Measurements from ENCODE around the gene SPPL2C. TPM values are rescaled to one million over a fixed set of nuclear protein-coding genes. Genes with fewer than 3 reads are reported as not detected.

Gene SPPL2C
- polyA plus RNA-seq, 4 donors = not detected

DNA sequence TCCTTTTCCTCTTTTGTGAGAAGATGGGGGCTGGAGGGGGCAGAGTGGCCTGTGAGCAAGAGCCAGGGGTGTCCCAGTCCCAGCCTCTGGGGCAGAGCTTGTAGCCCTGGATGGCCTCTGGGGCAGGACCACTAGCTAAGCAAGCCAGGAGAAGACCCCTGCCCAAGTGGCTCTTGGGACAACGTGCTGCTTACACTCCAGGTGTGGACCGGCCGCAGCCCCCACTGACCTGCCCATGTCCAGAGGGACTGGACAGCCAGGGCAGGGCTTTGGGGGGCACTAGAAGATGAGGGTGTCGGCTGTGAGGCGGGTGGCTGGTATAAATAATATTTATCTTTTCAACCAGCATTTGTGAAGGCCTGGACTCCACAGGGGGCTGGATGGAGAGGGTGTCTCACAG, 9.2 kb upstream of the SPPL2C start:
- Histone ChIP-seq H3K9me3 (ENCODE audit: control insufficient read depth in 2 of 2, insufficient read depth in 1 of 2, low read depth in 1 of 2, low read length in 1 of 2) (no peaks in the 10 kb centered on the region), H3K36me3 (ENCODE audit: control insufficient read depth in 3 of 3, insufficient read depth in 2 of 3, low read depth in 1 of 3, low read length in 3 of 3) (no peaks in the 10 kb centered on the region), H3K27me3 (ENCODE audit: control insufficient read depth in 3 of 3, insufficient read depth in 3 of 3, low read length in 3 of 3) (peaks cover 0 to 17% (median 4%) of the 10 kb centered on the region in 3 donors), H3K4me1 (ENCODE audit: control insufficient read depth in 3 of 3, insufficient read depth in 2 of 3, low read depth in 1 of 3, low read length in 2 of 3) (no peaks in the 10 kb centered on the region), H3K4me3 (ENCODE audit: low read depth in 1 of 3, low read length in 3 of 3) (no peak overlapping the region), H3K27ac (ENCODE audit: low read depth in 1 of 3, low read length in 2 of 3) (no peak overlapping the region)
- DNase-seq = no peak
- WGBS, 3 donors = 80 to 87% (median 85%) methylated on average over 5 of the region's 5 CpGs
- FAIRE-seq = no peak

- FAIRE-seq = no peak
These were observed 8.3 kb upstream of the SPPL2C start for GRCh38 chr17:45836047-45837044.

GRCh38 chr17:45837187-45837586, 7.5 kb upstream of the SPPL2C start:
- DNase-seq (no peak), FAIRE-seq (no peak)
- no peak overlapping the region for H3K27ac ChIP-seq (ENCODE audit: low read depth in 1 of 3, low read length in 2 of 3)
- no peak overlapping the region for H3K4me3 ChIP-seq (ENCODE audit: low read depth in 1 of 3, low read length in 3 of 3)
- 26 to 53% (median 38%) methylated on average over 10 of the region's 10 CpGs for WGBS, 3 donors
- peaks cover 0 to 12% (median 4%) of the 10 kb centered on the region in 3 donors for H3K27me3 ChIP-seq (ENCODE audit: control insufficient read depth in 3 of 3, insufficient read depth in 3 of 3, low read length in 3 of 3)
- H3K4me1 ChIP-seq (ENCODE audit: control insufficient read depth in 3 of 3, insufficient read depth in 2 of 3, low read depth in 1 of 3, low read length in 2 of 3) = no peaks in the 10 kb centered on the region
- no peaks in the 10 kb centered on the region for H3K36me3 ChIP-seq (ENCODE audit: control insufficient read depth in 3 of 3, insufficient read depth in 2 of 3, low read depth in 1 of 3, low read length in 3 of 3)
- H3K9me3 ChIP-seq (ENCODE audit: control insufficient read depth in 2 of 2, insufficient read depth in 1 of 2, low read depth in 1 of 2, low read length in 1 of 2) = no peaks in the 10 kb centered on the region

More at GRCh38 chr17:45836047-45837044, 8.3 kb upstream of the SPPL2C start:
- Histone ChIP-seq H3K27me3 (ENCODE audit: control insufficient read depth in 3 of 3, insufficient read depth in 3 of 3, low read length in 3 of 3) (peaks cover 0 to 12% (median 4%) of the 10 kb centered on the region in 3 donors), H3K4me3 (ENCODE audit: low read depth in 1 of 3, low read length in 3 of 3) (no peak overlapping the region), H3K9me3 (ENCODE audit: control insufficient read depth in 2 of 2, insufficient read depth in 1 of 2, low read depth in 1 of 2, low read length in 1 of 2) (no peaks in the 10 kb centered on the region), H3K4me1 (ENCODE audit: control insufficient read depth in 3 of 3, insufficient read depth in 2 of 3, low read depth in 1 of 3, low read length in 2 of 3) (no peaks in the 10 kb centered on the region), H3K36me3 (ENCODE audit: control insufficient read depth in 3 of 3, insufficient read depth in 2 of 3, low read depth in 1 of 3, low read length in 3 of 3) (no peaks in the 10 kb centered on the region), H3K27ac (ENCODE audit: low read depth in 1 of 3, low read length in 2 of 3) (no peak overlapping the region)
- DNase-seq = no peak
- WGBS, 3 donors = 47 to 68% (median 61%) methylated on average over 20 of the region's 20 CpGs

GRCh38 chr17:45837603-45838002, 7.1 kb upstream of the SPPL2C start:
- FAIRE-seq (no peak), DNase-seq (no peak)
- Histone ChIP-seq H3K4me3 (ENCODE audit: low read depth in 1 of 3, low read length in 3 of 3) (no peak overlapping the region), H3K27me3 (ENCODE audit: control insufficient read depth in 3 of 3, insufficient read depth in 3 of 3, low read length in 3 of 3) (peaks cover 0 to 10% (median 4%) of the 10 kb centered on the region in 3 donors), H3K36me3 (ENCODE audit: control insufficient read depth in 3 of 3, insufficient read depth in 2 of 3, low read depth in 1 of 3, low read length in 3 of 3) (no peaks in the 10 kb centered on the region), H3K9me3 (ENCODE audit: control insufficient read depth in 2 of 2, insufficient read depth in 1 of 2, low read depth in 1 of 2, low read length in 1 of 2) (no peaks in the 10 kb centered on the region), H3K27ac (ENCODE audit: low read depth in 1 of 3, low read length in 2 of 3) (no peak overlapping the region), H3K4me1 (ENCODE audit: control insufficient read depth in 3 of 3, insufficient read depth in 2 of 3, low read depth in 1 of 3, low read length in 2 of 3) (no peaks in the 10 kb centered on the region)
- WGBS, 3 donors = 64 to 84% (median 78%) methylated on average over 7 to 9 of the region's 9 CpGs

DNA sequence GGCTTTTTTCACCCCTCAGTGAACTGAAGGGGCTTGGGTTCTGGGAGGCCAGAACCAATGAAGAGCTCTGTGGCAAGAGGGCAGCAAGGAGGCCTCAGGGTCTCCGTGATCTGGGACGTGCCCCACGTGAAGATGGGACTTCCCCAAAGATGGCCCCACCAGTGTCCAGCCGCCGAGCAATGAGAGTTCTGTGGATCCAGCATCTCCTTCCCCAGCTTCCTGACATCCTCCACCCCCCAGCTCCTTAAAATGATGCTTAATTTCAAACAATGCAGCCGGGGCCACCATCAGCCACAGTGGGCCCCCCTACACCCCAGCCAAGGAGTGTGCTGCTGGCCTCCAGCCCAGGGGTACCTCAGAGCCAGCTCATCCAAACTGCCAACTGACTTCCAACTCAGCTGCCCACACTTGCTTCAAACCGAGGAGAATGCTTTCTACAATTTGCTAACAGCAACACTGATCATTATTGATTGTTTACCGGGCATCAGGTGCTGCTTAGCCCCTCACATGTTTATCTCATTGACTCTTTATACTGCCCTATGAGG, 5.9 kb upstream of the SPPL2C start:
- Histone ChIP-seq H3K4me3 (ENCODE audit: low read depth in 1 of 3, low read length in 3 of 3) (no peak overlapping the region), H3K36me3 (ENCODE audit: control insufficient read depth in 3 of 3, insufficient read depth in 2 of 3, low read depth in 1 of 3, low read length in 3 of 3) (no peaks in the 10 kb centered on the region), H3K4me1 (ENCODE audit: control insufficient read depth in 3 of 3, insufficient read depth in 2 of 3, low read depth in 1 of 3, low read length in 2 of 3) (no peaks in the 10 kb centered on the region), H3K9me3 (ENCODE audit: control insufficient read depth in 2 of 2, insufficient read depth in 1 of 2, low read depth in 1 of 2, low read length in 1 of 2) (no peaks in the 10 kb centered on the region), H3K27ac (ENCODE audit: low read depth in 1 of 3, low read length in 2 of 3) (no peak overlapping the region), H3K27me3 (ENCODE audit: control insufficient read depth in 3 of 3, insufficient read depth in 3 of 3, low read length in 3 of 3) (peaks cover 1 to 10% (median 4%) of the 10 kb centered on the region in 3 donors)
- FAIRE-seq = no peak
- DNase-seq = no peak
- 41 to 70% (median 54%) methylated on average over 8 of the region's 8 CpGs for WGBS, 3 donors

DNA sequence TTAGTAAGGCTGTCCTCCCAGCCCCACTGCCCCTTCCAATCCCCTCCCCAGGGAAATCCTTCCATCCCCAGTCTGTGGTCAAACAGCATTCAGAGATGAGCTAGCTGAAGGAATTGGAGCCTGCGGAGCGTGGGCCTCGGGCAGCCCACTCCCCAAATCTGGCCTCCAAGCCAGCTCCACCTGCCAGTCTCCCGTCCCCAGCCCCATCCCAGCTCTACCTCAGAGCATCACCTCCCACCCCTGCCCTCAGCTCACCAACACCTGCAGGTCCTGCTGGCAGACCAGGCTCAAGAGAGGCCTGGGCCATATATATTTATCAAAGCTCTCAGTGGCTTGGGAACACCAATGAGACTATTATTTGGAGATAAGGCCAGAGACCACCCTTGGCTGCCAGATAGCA, 5.2 kb upstream of the SPPL2C start:
- H3K4me1 ChIP-seq (ENCODE audit: control insufficient read depth in 3 of 3, insufficient read depth in 2 of 3, low read depth in 1 of 3, low read length in 2 of 3) = no peaks in the 10 kb centered on the region
- no peak overlapping the region for H3K4me3 ChIP-seq (ENCODE audit: low read depth in 1 of 3, low read length in 3 of 3)
- no peak overlapping the region for H3K27ac ChIP-seq (ENCODE audit: low read depth in 1 of 3, low read length in 2 of 3)
- H3K36me3 ChIP-seq (ENCODE audit: control insufficient read depth in 3 of 3, insufficient read depth in 2 of 3, low read depth in 1 of 3, low read length in 3 of 3) = no peaks in the 10 kb centered on the region
- peaks cover 1 to 10% (median 4%) of the 10 kb centered on the region in 3 donors for H3K27me3 ChIP-seq (ENCODE audit: control insufficient read depth in 3 of 3, insufficient read depth in 3 of 3, low read length in 3 of 3)
- FAIRE-seq (no peak), DNase-seq (no peak)
- H3K9me3 ChIP-seq (ENCODE audit: control insufficient read depth in 2 of 2, insufficient read depth in 1 of 2, low read depth in 1 of 2, low read length in 1 of 2) = no peaks in the 10 kb centered on the region
- WGBS, 3 donors = 67 to 82% (median 76%) methylated on average over 4 of the region's 4 CpGs

DNA sequence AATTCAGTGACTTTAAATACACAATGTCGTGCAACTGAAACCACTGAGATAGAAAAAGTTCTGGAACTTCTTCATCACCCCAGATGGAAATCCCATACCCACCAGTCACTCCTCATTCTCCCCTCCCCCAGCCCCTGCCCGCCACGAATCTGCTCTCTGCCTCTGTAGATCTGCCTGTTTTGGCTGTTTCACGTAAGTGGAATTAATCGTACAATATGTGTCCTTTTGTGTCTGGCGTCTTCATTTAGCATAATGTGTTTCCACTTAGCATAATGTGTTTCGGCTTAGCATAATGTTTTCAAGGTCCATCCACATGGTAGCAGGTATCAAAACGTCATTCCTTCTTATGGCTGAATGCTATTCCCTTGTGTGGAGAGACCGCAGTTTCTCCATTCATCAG, 3.5 kb upstream of the SPPL2C start:
- no peak overlapping the region for H3K4me3 ChIP-seq (ENCODE audit: low read depth in 1 of 3, low read length in 3 of 3)
- DNase-seq (no peak), FAIRE-seq (no peak)
- 65 to 77% (median 67%) methylated on average over 9 of the region's 9 CpGs for WGBS, 3 donors
- no peaks in the 10 kb centered on the region for H3K4me1 ChIP-seq (ENCODE audit: control insufficient read depth in 3 of 3, insufficient read depth in 2 of 3, low read depth in 1 of 3, low read length in 2 of 3)
- peaks cover 0 to 7% (median 1%) of the 10 kb centered on the region in 3 donors for H3K27me3 ChIP-seq (ENCODE audit: control insufficient read depth in 3 of 3, insufficient read depth in 3 of 3, low read length in 3 of 3)
- no peaks in the 10 kb centered on the region for H3K9me3 ChIP-seq (ENCODE audit: control insufficient read depth in 2 of 2, insufficient read depth in 1 of 2, low read depth in 1 of 2, low read length in 1 of 2)
- H3K27ac ChIP-seq (ENCODE audit: low read depth in 1 of 3, low read length in 2 of 3) = no peak overlapping the region
- H3K36me3 ChIP-seq (ENCODE audit: control insufficient read depth in 3 of 3, insufficient read depth in 2 of 3, low read depth in 1 of 3, low read length in 3 of 3) = no peaks in the 10 kb centered on the region

GRCh38 chr17:45841883-45842525, 2.7 kb upstream of the SPPL2C start:
- DNase-seq (no peak), FAIRE-seq (no peak)
- no peak overlapping the region for H3K4me3 ChIP-seq (ENCODE audit: low read depth in 1 of 3, low read length in 3 of 3)
- no peaks in the 10 kb centered on the region for H3K4me1 ChIP-seq (ENCODE audit: control insufficient read depth in 3 of 3, insufficient read depth in 2 of 3, low read depth in 1 of 3, low read length in 2 of 3)
- no peaks in the 10 kb centered on the region for H3K36me3 ChIP-seq (ENCODE audit: control insufficient read depth in 3 of 3, insufficient read depth in 2 of 3, low read depth in 1 of 3, low read length in 3 of 3)
- no peaks in the 10 kb centered on the region for H3K9me3 ChIP-seq (ENCODE audit: control insufficient read depth in 2 of 2, insufficient read depth in 1 of 2, low read depth in 1 of 2, low read length in 1 of 2)
- H3K27me3 ChIP-seq (ENCODE audit: control insufficient read depth in 3 of 3, insufficient read depth in 3 of 3, low read length in 3 of 3) = peaks cover 0 to 2% (median 1%) of the 10 kb centered on the region in 3 donors
- no peak overlapping the region for H3K27ac ChIP-seq (ENCODE audit: low read depth in 1 of 3, low read length in 2 of 3)
- 42 to 56% (median 46%) methylated on average over 7 of the region's 7 CpGs for WGBS, 3 donors
